ENCODE results near the gene CFAP410. TPM values are rescaled to one million over a fixed set of nuclear protein-coding genes. Genes with fewer than 3 reads are reported as not detected.
A peak's percentile ranks its signal among the peaks of the same experiment; 100 is the strongest.

Gene CFAP410
- total and polyA plus RNA-seq, 2 donors from 2014 or later = 23.3 to 45.3 TPM

DNA sequence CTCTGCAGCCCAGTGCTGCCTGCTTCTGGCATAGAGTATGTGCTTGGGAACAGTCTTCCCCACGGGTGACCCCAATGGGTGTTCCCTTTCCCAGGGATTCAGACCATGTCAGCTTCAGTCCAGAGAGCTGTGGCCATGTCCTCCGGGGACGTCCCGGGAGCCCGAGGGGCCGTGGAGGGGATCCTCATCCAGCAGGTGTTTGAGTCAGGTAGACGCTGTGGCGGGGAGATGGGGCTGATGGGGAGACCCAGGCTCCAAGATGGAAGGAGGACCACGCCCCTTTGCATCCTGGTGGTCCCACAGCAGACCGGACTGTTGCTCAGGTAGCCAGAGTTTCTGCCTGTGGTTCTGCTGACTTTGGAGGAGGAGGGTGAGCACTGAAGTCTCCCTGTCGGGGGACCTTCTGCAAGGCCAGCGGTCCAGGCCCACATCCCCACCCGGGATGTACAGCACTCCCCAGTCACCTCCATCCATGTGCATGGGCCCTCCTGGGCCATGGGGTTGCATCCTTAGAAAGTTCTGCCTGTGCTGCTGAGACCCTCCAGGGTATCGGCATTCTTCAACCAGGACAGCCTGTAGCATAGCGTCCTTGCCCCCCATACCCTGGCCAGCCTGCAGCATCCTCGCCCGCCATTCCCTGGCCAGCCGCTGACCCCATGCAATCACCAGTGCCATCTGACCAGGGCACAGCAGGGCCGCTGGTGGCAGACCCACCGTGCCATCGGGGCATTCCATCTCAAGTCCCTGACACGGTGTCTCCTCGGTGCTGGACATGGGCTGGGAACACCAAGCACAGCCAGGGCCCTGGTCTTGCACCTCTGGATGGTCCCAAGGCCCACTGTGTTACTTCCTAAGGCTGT, 50.7 kb downstream of the CFAP410 start:
- H3K27me3 ChIP-seq (ENCODE audit: control insufficient read depth, insufficient read depth, low read length) = no peaks in the 10 kb centered on the region
- H3K4me3 ChIP-seq (ENCODE audit: low read length in 3 of 3) = no peak overlapping the region
- FAIRE-seq = no peak
- H3K27ac ChIP-seq (ENCODE audit: low read depth in 2 of 2, low read length in 2 of 2) = no peak overlapping the region
- no peaks in the 10 kb centered on the region for H3K9me3 ChIP-seq (ENCODE audit: control insufficient read depth in 2 of 3, insufficient read depth in 1 of 3, low read length in 3 of 3)
- H3K9ac ChIP-seq (ENCODE audit: low read length in 3 of 3) = no peak overlapping the region
- no peaks in the 10 kb centered on the region for H3K4me1 ChIP-seq (ENCODE audit: control insufficient read depth in 2 of 3, insufficient read depth in 2 of 3, low read depth in 1 of 3, low read length in 3 of 3)
- TF ChIP-seq, protein P1, sequence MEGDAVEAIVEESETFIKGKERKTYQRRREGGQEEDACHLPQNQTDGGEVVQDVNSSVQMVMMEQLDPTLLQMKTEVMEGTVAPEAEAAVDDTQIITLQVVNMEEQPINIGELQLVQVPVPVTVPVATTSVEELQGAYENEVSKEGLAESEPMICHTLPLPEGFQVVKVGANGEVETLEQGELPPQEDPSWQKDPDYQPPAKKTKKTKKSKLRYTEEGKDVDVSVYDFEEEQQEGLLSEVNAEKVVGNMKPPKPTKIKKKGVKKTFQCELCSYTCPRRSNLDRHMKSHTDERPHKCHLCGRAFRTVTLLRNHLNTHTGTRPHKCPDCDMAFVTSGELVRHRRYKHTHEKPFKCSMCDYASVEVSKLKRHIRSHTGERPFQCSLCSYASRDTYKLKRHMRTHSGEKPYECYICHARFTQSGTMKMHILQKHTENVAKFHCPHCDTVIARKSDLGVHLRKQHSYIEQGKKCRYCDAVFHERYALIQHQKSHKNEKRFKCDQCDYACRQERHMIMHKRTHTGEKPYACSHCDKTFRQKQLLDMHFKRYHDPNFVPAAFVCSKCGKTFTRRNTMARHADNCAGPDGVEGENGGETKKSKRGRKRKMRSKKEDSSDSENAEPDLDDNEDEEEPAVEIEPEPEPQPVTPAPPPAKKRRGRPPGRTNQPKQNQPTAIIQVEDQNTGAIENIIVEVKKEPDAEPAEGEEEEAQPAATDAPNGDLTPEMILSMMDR (IDR thresholded peaks at IDR 0.05; ENCODE audit: borderline replicate concordance, extremely low read depth, insufficient read depth) = no peak
- intact Hi-C loops (cut with DNase I) = no loop called here
- DNase-seq = peak in 1 of 5 donors; percentile 61
- no peaks in the 10 kb centered on the region for H3K36me3 ChIP-seq (ENCODE audit: control insufficient read depth in 2 of 3, insufficient read depth in 3 of 3, low read length in 3 of 3)

DNA sequence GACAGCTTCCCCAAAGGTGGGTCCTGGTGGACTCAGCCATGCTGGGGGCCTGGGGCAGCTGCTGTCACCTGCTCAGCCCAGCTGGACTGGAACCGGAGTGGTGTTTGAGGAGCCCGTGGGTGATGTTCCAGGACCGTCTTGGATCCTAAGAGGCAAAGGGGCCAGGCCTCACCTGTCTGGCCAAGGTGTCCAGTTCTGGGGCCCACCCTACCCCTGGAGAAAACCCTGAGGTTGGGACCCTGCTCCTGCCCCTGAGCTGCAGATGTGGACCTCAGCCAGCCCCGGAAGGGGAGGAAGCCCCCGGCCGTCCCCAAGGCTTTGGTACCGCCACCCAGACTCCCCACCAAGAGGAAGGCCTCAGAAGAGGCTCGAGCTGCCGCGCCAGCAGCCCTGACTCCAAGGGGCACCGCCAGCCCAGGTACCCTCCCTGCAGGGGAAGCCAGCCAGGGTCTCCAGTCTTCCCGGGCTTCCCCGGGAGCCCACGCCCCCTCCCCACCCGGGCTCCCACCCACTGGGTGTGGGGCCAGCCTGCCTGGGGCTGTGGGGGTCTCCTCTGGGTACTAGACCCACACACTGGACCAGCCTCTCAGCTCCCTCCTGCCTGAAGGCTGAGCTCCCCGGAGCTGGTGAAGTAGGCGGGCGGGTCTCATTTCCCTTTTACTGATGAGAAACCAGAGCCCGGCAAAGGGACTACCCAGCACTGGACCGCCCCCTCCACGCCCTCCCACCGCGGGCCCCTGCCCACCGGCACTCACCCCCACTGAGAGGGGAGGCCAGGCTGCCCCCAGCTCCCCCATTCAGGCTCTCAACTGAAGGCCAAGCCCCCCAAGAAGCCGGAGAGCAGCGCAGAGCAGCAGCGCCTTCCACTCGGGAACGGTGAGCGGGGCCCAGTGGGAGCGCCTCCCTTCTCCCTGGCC, 52.2 kb downstream of the CFAP410 start:
- H3K9ac ChIP-seq (ENCODE audit: low read length in 3 of 3) = no peak overlapping the region

DNA sequence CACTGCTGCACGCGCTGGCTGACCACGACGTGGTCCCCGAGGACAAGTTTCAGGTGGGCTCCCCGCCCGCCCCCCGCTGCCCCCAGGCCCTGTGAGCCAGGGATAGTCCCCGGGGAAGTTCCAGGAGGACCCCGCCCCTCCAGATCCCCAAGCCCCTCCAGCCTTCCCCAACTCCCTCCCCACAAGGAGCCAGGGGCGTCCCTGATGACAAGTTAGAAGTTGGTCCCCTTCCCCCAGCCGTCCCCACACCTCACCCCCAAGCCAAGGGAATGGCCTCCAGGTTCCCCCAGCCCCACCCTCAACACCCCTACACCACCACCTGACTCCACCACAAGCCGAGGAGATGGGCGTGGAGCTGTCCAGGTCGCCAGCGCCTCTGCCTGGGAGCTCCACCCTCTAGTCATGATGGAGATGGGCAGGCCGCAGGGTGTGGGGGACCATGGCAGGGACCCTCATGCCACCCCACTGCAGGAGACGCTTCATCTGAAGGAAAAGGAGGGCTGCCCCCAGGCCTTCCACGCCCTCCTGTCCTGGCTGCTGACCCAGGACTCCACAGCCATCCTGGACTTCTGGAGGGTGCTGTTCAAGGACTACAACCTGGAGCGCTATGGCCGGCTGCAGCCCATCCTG, 53.0 kb downstream of the CFAP410 start:
- Histone ChIP-seq H3K9ac (ENCODE audit: low read length in 3 of 3) (no peak overlapping the region), H3K27me3 (ENCODE audit: control insufficient read depth, insufficient read depth, low read length) (no peaks in the 10 kb centered on the region), H3K36me3 (ENCODE audit: control insufficient read depth in 2 of 3, insufficient read depth in 3 of 3, low read length in 3 of 3) (no peaks in the 10 kb centered on the region), H3K9me3 (ENCODE audit: control insufficient read depth in 2 of 3, insufficient read depth in 1 of 3, low read length in 3 of 3) (no peaks in the 10 kb centered on the region), H3K4me3 (ENCODE audit: low read length in 3 of 3) (no peak overlapping the region), H3K4me1 (ENCODE audit: control insufficient read depth in 2 of 3, insufficient read depth in 2 of 3, low read depth in 1 of 3, low read length in 3 of 3) (no peaks in the 10 kb centered on the region), H3K27ac (ENCODE audit: low read depth in 2 of 2, low read length in 2 of 2) (no peak overlapping the region)
- DNase-seq (peak in 1 of 5 donors; percentile 66), FAIRE-seq (no peak)
- TF ChIP-seq, protein P1 (IDR thresholded peaks at IDR 0.05; ENCODE audit: borderline replicate concordance, extremely low read depth, insufficient read depth) = no peak
- intact Hi-C loops (cut with DNase I) = no loop called here

More for the DNA sequence above, 52.2 kb downstream of the CFAP410 start:
- Histone ChIP-seq H3K4me1 (ENCODE audit: control insufficient read depth in 2 of 3, insufficient read depth in 2 of 3, low read depth in 1 of 3, low read length in 3 of 3) (no peaks in the 10 kb centered on the region), H3K27me3 (ENCODE audit: control insufficient read depth, insufficient read depth, low read length) (no peaks in the 10 kb centered on the region), H3K27ac (ENCODE audit: low read depth in 2 of 2, low read length in 2 of 2) (no peak overlapping the region), H3K9me3 (ENCODE audit: control insufficient read depth in 2 of 3, insufficient read depth in 1 of 3, low read length in 3 of 3) (no peaks in the 10 kb centered on the region), H3K4me3 (ENCODE audit: low read length in 3 of 3) (no peak overlapping the region), H3K36me3 (ENCODE audit: control insufficient read depth in 2 of 3, insufficient read depth in 3 of 3, low read length in 3 of 3) (no peaks in the 10 kb centered on the region)
- intact Hi-C loops (cut with DNase I) = no loop called here
- TF ChIP-seq, protein P1 (IDR thresholded peaks at IDR 0.05; ENCODE audit: borderline replicate concordance, extremely low read depth, insufficient read depth) = no peak
- FAIRE-seq (no peak), DNase-seq (peak in 1 of 5 donors; percentile 74)

All from kidney (tissue), 14 donors.